GM18867 (cell line): ENCODE data around the gene NANP.

ENCODE experiments used
- ATAC-seq: cut with Tn5 transposase; IDR thresholded peaks from one replicate; pipeline ENCODE4 v1.9.1; 2021; ENCODE audit warnings: mild to moderate bottlenecking, moderate library complexity; ENCODE audit not compliant: unreplicated experiment

Gene NANP

GRCh38 chr20:25573288-25574251 lies 50.2 kb downstream of the NANP start:
- ATAC-seq: no peak

- ATAC-seq: no peak
These were observed 52.0 kb downstream of the NANP start for GRCh38 chr20:25571817-25572216.

GRCh38 chr20:25571240-25571639 lies 52.6 kb downstream of the NANP start:
- ATAC-seq: no peak

DNA sequence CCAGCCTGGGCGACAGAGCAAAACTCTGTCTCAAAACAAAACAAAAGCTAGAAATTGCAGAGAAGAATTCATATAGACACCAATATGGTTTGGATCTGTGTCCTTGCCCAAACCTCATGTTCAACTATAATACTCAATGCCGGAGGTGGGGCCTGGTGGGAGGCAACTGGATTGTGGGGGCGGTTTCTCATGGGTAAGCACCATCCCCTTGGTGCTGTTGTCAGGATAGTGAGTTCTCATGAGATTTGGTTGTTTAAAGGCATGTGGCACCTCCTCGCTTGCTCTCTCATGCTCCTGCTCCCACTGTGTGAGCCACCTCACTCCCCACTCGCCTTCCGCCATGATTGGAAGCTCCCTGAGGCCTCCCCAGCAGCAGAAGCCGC lies 53.7 kb downstream of the NANP start:
- ATAC-seq: no peak

DNA sequence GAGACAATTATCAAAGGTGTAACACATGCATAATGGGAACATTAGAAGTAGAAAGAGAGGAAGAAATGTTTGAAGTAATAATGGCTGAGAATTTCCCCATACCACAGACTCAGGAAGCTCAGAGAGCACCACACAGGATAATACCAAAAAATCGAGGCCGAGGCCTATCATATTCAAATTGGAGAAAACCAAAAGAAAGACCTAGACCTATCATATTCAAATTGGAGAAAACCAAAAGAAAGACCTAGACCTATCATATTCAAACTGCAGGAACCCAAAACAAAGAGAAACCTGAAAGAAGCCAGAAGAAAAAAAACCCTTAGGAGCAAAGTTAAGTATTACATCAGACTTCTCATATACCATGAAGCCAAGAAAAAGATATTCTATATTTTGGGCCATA lies 56.5 kb downstream of the NANP start:
- no peak for ATAC-seq

DNA sequence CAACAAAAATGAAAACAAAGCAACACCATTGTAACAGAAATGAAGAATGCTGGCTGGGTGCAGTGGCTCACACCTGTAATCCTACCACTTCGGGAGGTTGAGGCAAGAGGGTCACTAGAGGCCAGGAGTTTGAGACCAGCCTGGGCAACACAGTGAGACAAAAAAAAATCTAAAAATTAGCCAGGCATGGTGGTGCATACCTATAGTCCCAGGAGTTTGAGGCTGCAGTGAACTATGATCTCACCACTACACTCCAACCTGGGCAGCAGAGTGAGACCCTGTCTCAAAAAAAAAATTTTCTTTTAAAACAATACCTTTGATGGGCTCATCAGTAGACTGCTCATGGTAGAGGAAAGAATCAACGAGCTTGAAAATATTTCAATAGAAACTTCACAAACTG lies 57.0 kb downstream of the NANP start:
- ATAC-seq: no peak

DNA sequence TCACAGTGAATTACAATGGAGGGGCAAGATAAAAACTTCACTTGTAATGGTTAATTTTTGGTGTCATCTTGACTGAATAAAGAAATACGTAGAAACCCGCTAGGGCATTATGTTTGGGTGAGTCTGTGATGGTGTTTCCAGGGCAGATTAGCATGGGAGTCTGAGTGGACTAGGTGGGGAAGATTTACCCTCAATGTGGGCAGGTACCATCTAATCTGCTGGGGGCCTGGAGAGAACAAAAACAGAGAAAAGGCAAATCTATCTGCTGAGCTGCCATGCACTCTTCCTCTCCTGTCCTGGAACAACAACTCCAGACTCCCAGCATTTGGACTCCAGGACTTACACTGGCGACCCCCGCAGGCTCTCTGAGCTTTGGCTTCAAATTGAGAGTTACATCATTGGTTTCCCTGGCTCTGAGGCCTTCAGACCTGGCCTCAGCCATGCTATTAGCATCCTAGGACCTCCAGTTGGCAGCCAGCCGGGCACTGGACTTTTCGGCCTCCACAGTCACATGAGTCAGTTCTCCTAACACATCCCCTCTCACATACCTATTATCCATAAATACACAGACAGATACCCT lies 58.1 kb downstream of the NANP start:
- no peak for ATAC-seq

- no peak for ATAC-seq
These were observed 59.9 kb downstream of the NANP start for GRCh38 chr20:25563876-25564275.

GRCh38 chr20:25563362-25563761 lies 60.5 kb downstream of the NANP start:
- ATAC-seq: no peak
